Nephron (organoid): ENCODE data around the gene MTA1.

ENCODE experiments used
- H3K27ac Mint-ChIP-seq, 3 experiments: 2 replicates each; pipeline ENCODE4 v1.8.0; 2020; ENCODE audit warnings: mixed read lengths in 3 of 3, mild to moderate bottlenecking in 2 of 3, moderate library complexity in 1 of 3
- H3K27me3 Mint-ChIP-seq: 2 replicates; pipeline ENCODE4 v1.8.0; 2021; ENCODE audit warnings: low read depth, mild to moderate bottlenecking, moderate library complexity, mixed read lengths
- H3K36me3 Mint-ChIP-seq: 2 replicates; pipeline ENCODE4 v1.8.0; 2020; ENCODE audit warnings: low read depth, mixed read lengths
- H3K4me1 Mint-ChIP-seq: 2 replicates; pipeline ENCODE4 v1.8.0; 2020; ENCODE audit warnings: mixed read lengths
- H3K4me3 Mint-ChIP-seq, 3 experiments: 2 replicates each; pipeline ENCODE4 v1.8.0; 2020; ENCODE audit warnings: mild to moderate bottlenecking in 3 of 3, mixed read lengths in 3 of 3, moderate library complexity in 2 of 3
- H3K9me3 Mint-ChIP-seq: 2 replicates; pipeline ENCODE4 v1.8.0; 2020; ENCODE audit warnings: mixed read lengths
- CTCF ChIP-seq, 3 experiments: fragments of 200-600 bp; sonication (generic); IDR thresholded peaks; one replicate each; pipeline ENCODE4 v1.5.0; 2021; ENCODE audit warnings: antibody characterized with exemption in 3 of 3; ENCODE audit not compliant: unreplicated experiment in 3 of 3

Gene MTA1

GRCh38 chr14:105410642-105411016 lies 9.0 kb upstream of the MTA1 start:
- Mint-ChIP-seq H3K4me3 (peak overlapping the region; percentile 52 to 64 (median 55)), H3K36me3 (no peaks in the 10 kb centered on the region), H3K27me3 (peaks cover 40% of the 10 kb centered on the region), H3K27ac (no peak overlapping the region), H3K4me1 (peaks cover 5% of the 10 kb centered on the region), H3K9me3 (peaks cover 3% of the 10 kb centered on the region)
- TF ChIP-seq CTCF (IDR thresholded peaks at IDR 0.05; ENCODE audit: unreplicated experiment in 3 of 3): no peak

GRCh38 chr14:105411017-105411941 lies 8.3 kb upstream of the MTA1 start:
- Mint-ChIP-seq H3K4me3 (peak overlapping the region; percentile 52 to 69 (median 55)), H3K9me3 (no peaks in the 10 kb centered on the region), H3K4me1 (peaks cover 5% of the 10 kb centered on the region), H3K27ac (no peak overlapping the region), H3K27me3 (peaks cover 40% of the 10 kb centered on the region), H3K36me3 (no peaks in the 10 kb centered on the region)
- no peak for TF ChIP-seq CTCF (IDR thresholded peaks at IDR 0.05; ENCODE audit: unreplicated experiment in 3 of 3)

DNA sequence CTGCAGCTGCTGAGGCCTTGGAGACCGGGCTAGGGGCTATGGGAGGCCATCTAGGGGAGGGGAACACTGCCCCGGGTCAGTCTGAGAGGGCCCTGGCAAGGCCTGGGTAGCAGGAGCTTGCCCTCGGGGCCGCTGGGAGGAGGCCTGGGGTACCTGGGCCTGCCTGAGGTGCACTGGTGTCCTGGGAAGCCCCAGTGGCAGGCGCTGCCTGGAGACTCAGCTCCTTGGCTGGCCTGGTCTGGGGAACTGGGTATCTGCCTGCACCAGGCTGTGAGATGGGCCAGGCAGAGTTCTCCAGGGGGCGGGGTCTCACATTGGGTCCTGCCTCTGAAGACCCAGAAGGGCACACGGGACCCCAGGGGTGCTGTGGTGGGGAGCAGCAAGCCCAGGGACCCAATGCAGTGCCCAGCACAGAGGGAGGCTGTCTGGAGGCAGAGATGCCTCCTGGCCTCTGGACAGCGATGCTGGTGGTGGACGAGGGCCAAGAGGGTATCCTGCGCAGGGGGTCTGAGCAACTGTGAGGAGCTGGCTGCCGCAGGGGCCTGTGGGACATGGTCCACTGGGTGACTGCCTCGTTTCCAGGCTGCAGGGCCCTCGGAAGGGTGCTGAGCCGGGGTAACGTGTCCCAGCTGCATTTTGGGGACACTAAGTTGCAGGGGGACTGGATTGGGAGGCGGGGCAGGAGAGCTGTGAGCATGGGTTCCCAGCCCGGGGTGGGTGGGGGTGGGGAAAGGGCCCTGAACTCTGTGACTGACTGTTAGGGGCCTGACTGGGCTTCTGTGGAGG lies 7.4 kb upstream of the MTA1 start:
- H3K27ac Mint-ChIP-seq: no peak overlapping the region
- H3K36me3 Mint-ChIP-seq: no peaks in the 10 kb centered on the region
- H3K4me1 Mint-ChIP-seq: peaks cover 11% of the 10 kb centered on the region
- TF ChIP-seq CTCF (IDR thresholded peaks at IDR 0.05; ENCODE audit: unreplicated experiment in 3 of 3): no peak
- peaks cover 40% of the 10 kb centered on the region for H3K27me3 Mint-ChIP-seq
- H3K4me3 Mint-ChIP-seq: peak overlapping the region in 2 of 3 experiments; percentile 25 to 69
- H3K9me3 Mint-ChIP-seq: no peaks in the 10 kb centered on the region

DNA sequence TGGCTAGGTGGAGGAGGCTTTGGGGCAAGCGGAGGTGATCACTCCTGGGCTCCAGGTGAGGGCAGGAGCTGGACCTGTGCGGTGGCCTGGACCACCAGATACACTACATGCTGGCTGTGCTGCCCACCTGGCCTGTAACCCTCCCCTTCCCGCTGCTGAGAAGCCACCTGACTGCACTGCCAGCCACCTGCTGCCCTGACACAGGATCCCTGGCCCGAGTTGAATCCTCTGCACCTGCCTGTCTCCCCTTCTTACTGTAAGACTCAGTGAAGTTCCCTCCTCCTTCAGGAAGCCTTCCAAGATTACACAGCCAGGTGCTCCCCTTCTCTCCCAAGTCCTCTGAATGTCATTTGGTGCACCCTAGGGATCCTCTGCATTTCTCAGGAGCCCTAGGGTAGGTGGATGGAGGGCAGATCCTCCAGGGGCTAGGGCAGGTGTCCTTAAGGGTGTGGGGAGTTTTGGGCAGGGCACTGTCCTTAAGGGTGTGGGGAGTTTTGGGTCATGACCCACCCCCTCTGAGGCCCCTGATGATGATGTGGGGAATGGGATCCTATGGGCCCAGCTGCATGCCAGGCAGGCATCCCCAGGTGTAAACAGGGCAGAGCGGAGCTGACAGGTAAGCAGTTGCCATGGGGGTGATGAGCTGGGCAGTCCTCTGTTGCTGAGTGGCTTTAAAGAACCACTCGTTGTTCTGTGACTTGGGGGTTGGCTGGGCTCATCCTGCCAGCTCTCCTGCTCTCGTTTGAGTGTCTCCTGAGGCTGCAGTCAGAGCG lies 6.7 kb upstream of the MTA1 start:
- Mint-ChIP-seq H3K27ac (peak overlapping the region in 1 of 3 experiments; percentile 12), H3K9me3 (no peaks in the 10 kb centered on the region), H3K4me1 (peaks cover 11% of the 10 kb centered on the region), H3K36me3 (no peaks in the 10 kb centered on the region), H3K27me3 (peaks cover 43% of the 10 kb centered on the region), H3K4me3 (peak overlapping the region; percentile 50 to 59 (median 53))
- TF ChIP-seq CTCF (IDR thresholded peaks at IDR 0.05; ENCODE audit: unreplicated experiment in 3 of 3): no peak

- peak overlapping the region in 1 of 3 experiments; percentile 12 for H3K27ac Mint-ChIP-seq
- H3K27me3 Mint-ChIP-seq: peaks cover 41% of the 10 kb centered on the region
- peaks cover 12% of the 10 kb centered on the region for H3K4me1 Mint-ChIP-seq
- H3K9me3 Mint-ChIP-seq: no peaks in the 10 kb centered on the region
- peak overlapping the region; percentile 50 to 59 (median 53) for H3K4me3 Mint-ChIP-seq
- no peaks in the 10 kb centered on the region for H3K36me3 Mint-ChIP-seq
- TF ChIP-seq CTCF (IDR thresholded peaks at IDR 0.05; ENCODE audit: unreplicated experiment in 3 of 3): no peak
These were observed 6.1 kb upstream of the MTA1 start for GRCh38 chr14:105413544-105413886.
